ENCODE data around the gene TPSAB1. TPM values are rescaled to one million over a fixed set of nuclear protein-coding genes. Genes with fewer than 3 reads are reported as not detected.
"Not testable (repeated sequence)": the region's sequence is repeated elsewhere in the genome, so short reads cannot be mapped to it uniquely, and the experiment has no call there.

The TPSAB1 gene
- total RNA-seq, 1 experiment from 2014 or later = not detected

DNA sequence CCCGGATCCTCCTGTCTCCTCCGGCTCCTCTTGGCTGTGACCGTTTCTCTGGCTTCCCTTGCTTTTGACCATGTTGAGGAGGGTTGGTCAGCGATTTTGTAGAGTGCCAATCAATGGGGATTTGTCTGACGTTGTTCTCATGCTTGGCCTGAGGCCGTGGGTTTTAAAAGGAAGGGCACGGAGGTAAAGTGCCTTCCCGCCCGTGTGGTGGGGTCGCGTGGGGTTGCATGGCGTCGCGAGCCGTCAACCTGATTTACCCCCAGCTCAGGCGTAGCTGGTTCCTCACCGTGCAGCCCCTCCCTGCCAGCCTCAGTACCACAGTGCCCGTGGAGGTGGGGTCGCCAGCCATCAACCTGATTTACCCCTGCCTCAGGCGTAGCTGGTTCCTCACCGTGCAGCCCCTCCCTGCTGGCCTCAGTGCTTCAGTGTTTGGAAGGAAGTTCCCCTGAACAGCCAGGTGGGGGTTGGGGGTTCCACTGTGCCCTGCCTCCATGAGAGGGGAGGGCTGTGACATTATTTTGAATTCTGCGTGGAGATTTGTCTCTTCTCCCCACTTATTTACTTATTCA, 5.0 kb downstream of the TPSAB1 start:
- Histone ChIP-seq H3K36me3 (ENCODE audit: low read depth) (no peaks in the 10 kb centered on the region), H3K4me1 (replicated peaks; ENCODE audit: insufficient read depth) (no peaks in the 10 kb centered on the region), H3K4me3 (no peak overlapping the region), H3K79me2 (ENCODE audit: low read depth) (no peaks in the 10 kb centered on the region), H3K27me3 (ENCODE audit: insufficient read depth, low read depth) (peaks cover 8% of the 10 kb centered on the region; the same call in 1 of the 2 replicates), H4K20me1 (ENCODE audit: insufficient read depth) (no peaks in the 10 kb centered on the region; the same call in 1 of the 2 replicates), H3K9me2 (ENCODE audit: insufficient read depth) (no peaks in the 10 kb centered on the region), H3F3A (ENCODE audit: insufficient read depth, low read depth) (peaks cover 6% of the 10 kb centered on the region; the same call in 1 of the 2 replicates), H3K27ac (no peak overlapping the region), H2AFZ (no peak overlapping the region), H3K4me2 (no peak overlapping the region), H3K9me3 (ENCODE audit: insufficient read depth, low read depth) (no peaks in the 10 kb centered on the region)
- no peak for DNase-seq
- TF ChIP-seq EZH2 (IDR thresholded peaks at IDR 0.05; ENCODE audit: low read depth) = no peak
- TF ChIP-seq, protein P1, sequence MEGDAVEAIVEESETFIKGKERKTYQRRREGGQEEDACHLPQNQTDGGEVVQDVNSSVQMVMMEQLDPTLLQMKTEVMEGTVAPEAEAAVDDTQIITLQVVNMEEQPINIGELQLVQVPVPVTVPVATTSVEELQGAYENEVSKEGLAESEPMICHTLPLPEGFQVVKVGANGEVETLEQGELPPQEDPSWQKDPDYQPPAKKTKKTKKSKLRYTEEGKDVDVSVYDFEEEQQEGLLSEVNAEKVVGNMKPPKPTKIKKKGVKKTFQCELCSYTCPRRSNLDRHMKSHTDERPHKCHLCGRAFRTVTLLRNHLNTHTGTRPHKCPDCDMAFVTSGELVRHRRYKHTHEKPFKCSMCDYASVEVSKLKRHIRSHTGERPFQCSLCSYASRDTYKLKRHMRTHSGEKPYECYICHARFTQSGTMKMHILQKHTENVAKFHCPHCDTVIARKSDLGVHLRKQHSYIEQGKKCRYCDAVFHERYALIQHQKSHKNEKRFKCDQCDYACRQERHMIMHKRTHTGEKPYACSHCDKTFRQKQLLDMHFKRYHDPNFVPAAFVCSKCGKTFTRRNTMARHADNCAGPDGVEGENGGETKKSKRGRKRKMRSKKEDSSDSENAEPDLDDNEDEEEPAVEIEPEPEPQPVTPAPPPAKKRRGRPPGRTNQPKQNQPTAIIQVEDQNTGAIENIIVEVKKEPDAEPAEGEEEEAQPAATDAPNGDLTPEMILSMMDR (conservative IDR thresholded peaks at IDR 0.05) = no peak
- BruUV-seq (replicated peaks) = no TSS peak
- POLR2A ChIA-PET (ENCODE audit: unreplicated experiment) = no interaction called here
- intact Hi-C loops (cut with micrococcal nuclease; ENCODE audit: unreplicated experiment) = no loop called here
- CTCF ChIA-PET = no interaction called here

DNA sequence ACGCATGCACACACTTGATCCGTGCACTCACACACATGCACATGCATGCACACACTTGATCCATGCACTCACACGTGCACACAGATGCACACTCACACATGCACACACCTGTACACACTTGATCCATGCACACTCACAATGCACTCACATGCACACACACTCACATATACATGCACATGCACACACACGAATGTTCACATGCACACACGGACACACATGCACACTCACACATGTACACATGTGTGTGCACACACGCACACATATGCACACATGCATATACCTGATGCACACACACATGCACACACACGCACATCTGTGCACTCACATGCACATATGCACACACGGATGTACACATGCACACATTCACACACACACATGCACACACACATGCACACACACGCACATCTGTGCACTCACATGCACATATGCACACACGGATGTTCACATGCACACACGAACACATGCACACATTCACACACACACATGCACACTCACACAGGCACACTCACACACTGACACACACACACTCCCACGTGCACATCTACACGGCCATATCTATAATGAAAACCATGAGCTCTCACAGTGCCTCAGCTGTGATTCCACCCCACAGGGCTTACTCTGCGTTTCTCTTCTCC, 7.5 kb downstream of the TPSAB1 start:
- H3F3A ChIP-seq (ENCODE audit: insufficient read depth, low read depth); H3K4me3 ChIP-seq; H3K79me2 ChIP-seq (ENCODE audit: low read depth); H3K27ac ChIP-seq; POLR2A ChIA-PET (ENCODE audit: unreplicated experiment); H2AFZ ChIP-seq; CTCF ChIA-PET; H3K4me2 ChIP-seq; H3K36me3 ChIP-seq (ENCODE audit: low read depth); H4K20me1 ChIP-seq (ENCODE audit: insufficient read depth); BruUV-seq (replicated peaks); intact Hi-C loops (cut with micrococcal nuclease; ENCODE audit: unreplicated experiment); DNase-seq; H3K9me2 ChIP-seq (ENCODE audit: insufficient read depth); H3K4me1 ChIP-seq (replicated peaks; ENCODE audit: insufficient read depth); H3K27me3 ChIP-seq (ENCODE audit: insufficient read depth, low read depth); H3K9me3 ChIP-seq (ENCODE audit: insufficient read depth, low read depth): not testable (repeated sequence)

DNA sequence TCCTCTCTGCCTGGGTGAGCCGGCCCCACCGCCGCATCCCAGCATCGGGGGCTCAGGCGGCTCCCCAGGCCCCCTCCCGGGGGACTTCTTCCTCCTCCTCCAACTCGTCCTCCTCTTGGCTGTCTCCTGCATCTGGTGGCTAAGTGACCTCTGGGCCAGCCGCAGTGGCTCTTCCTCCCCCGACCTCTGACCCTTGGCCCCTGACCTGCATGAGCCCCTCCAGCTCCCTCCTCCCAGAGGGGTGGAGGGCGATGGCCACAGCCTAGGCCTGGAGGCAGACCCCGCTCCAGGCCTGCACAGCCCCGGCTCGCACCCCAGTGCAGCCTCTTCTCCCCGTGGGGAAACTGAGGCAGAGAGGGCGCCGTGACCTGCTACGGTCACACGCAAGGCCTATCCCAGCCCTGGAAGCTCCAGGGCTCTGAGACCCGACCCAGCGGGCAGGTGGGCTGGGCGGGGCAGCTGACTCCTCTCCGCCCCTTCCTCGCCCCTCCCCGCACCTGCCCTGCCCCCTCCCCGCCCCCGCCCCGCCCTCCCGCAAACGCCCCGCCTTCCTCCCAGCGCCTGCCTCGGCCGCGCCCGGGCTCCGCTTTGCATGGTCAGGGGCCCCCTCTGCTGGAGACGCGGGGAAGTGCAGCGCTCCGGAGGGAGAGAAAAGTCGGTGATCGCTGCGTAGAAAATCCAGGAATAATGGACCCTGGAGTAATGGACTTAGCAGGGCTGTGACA, 8.7 kb downstream of the TPSAB1 start:
- H4K20me1 ChIP-seq (ENCODE audit: insufficient read depth); BruUV-seq (replicated peaks); H3K36me3 ChIP-seq (ENCODE audit: low read depth); intact Hi-C loops (cut with micrococcal nuclease; ENCODE audit: unreplicated experiment); H3K9me3 ChIP-seq (ENCODE audit: insufficient read depth, low read depth); H3K4me2 ChIP-seq; H3K79me2 ChIP-seq (ENCODE audit: low read depth); H2AFZ ChIP-seq; H3K4me3 ChIP-seq; H3K9me2 ChIP-seq (ENCODE audit: insufficient read depth); H3K4me1 ChIP-seq (replicated peaks; ENCODE audit: insufficient read depth); POLR2A ChIA-PET (ENCODE audit: unreplicated experiment); H3K27me3 ChIP-seq (ENCODE audit: insufficient read depth, low read depth); H3K27ac ChIP-seq; H3F3A ChIP-seq (ENCODE audit: insufficient read depth, low read depth); CTCF ChIA-PET; DNase-seq: not testable (repeated sequence)

DNA sequence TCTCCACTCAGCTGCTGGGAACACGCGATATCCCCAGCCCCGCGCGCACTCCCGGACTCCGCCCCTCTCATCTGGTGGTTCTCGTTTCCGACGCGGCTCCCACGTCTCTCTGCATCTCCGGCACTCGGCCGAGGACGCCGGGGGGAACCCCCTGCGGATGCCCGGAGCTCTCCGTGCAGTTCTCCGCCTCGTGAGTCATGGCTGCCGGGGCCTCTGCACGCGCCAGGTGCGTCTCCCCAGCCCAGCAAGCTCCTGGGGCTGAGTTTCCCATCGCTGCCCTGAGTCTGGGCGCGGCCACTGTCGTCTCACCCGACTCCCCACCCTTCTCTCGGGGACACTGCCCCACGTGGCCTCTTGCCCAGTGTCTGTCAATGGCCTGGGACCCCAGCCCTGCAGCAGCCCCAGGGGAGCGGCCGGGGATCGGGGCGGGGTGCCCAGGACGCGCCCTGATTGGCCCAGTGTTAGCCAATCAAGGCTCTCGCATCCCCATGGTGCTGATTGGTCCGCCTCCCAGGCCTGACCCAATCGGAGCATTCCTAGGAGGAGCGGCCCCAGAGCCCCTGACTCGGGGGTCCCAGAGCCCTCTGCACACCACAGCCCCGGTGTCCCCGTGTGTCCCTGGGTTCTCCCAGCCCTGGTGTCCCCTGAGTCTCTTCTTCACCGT, 13.3 kb downstream of the TPSAB1 start:
- H3K4me2 ChIP-seq; intact Hi-C loops (cut with micrococcal nuclease; ENCODE audit: unreplicated experiment); H3K79me2 ChIP-seq (ENCODE audit: low read depth); H3K9me2 ChIP-seq (ENCODE audit: insufficient read depth); DNase-seq; H2AFZ ChIP-seq; H3K36me3 ChIP-seq (ENCODE audit: low read depth); H3F3A ChIP-seq (ENCODE audit: insufficient read depth, low read depth); H3K27me3 ChIP-seq (ENCODE audit: insufficient read depth, low read depth); H3K9me3 ChIP-seq (ENCODE audit: insufficient read depth, low read depth); H3K4me3 ChIP-seq; H3K27ac ChIP-seq; H4K20me1 ChIP-seq (ENCODE audit: insufficient read depth); CTCF ChIA-PET; BruUV-seq (replicated peaks); H3K4me1 ChIP-seq (replicated peaks; ENCODE audit: insufficient read depth): not testable (repeated sequence)
- POLR2A ChIA-PET (ENCODE audit: unreplicated experiment) = interaction anchor here (0.7 kb wide), 1 partner anchor 56 kb away, joined by 4 read pairs; the partner anchor contains the start of gene UBE2I

DNA sequence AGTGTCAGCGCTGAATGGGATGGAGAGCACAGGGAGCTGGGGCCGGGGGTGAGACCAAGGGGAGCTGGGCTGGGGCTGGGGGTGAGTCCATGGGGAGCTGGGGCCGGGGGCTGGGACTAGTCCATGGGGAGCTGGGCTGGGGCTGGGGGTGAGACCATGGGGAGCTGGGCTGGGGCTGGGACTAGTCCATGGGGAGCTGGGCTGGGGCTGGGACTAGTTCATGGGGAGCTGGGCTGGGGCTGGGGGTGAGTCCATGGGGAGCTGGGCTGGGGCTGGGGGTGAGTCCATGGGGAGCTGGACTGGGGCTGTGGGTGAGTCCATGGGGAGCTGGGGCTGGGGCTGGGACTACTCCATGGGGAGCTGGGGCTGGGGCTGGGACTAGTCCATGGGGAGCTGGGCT, 14.3 kb downstream of the TPSAB1 start:
- DNase-seq; H3K4me1 ChIP-seq (replicated peaks; ENCODE audit: insufficient read depth); H3K27ac ChIP-seq; H3K9me2 ChIP-seq (ENCODE audit: insufficient read depth); BruUV-seq (replicated peaks); H4K20me1 ChIP-seq (ENCODE audit: insufficient read depth); H2AFZ ChIP-seq; H3K4me2 ChIP-seq; H3F3A ChIP-seq (ENCODE audit: insufficient read depth, low read depth); intact Hi-C loops (cut with micrococcal nuclease; ENCODE audit: unreplicated experiment); H3K79me2 ChIP-seq (ENCODE audit: low read depth); H3K9me3 ChIP-seq (ENCODE audit: insufficient read depth, low read depth); H3K4me3 ChIP-seq; H3K36me3 ChIP-seq (ENCODE audit: low read depth); CTCF ChIA-PET: not testable (repeated sequence)
- POLR2A ChIA-PET (ENCODE audit: unreplicated experiment) = interaction anchor here (0.6 kb wide), 1 partner anchor 85 kb away, joined by 9 read pairs; no protein-coding TSS in a partner anchor
- H3K27me3 ChIP-seq (ENCODE audit: insufficient read depth, low read depth) = peaks cover 10% of the 10 kb centered on the region

DNA sequence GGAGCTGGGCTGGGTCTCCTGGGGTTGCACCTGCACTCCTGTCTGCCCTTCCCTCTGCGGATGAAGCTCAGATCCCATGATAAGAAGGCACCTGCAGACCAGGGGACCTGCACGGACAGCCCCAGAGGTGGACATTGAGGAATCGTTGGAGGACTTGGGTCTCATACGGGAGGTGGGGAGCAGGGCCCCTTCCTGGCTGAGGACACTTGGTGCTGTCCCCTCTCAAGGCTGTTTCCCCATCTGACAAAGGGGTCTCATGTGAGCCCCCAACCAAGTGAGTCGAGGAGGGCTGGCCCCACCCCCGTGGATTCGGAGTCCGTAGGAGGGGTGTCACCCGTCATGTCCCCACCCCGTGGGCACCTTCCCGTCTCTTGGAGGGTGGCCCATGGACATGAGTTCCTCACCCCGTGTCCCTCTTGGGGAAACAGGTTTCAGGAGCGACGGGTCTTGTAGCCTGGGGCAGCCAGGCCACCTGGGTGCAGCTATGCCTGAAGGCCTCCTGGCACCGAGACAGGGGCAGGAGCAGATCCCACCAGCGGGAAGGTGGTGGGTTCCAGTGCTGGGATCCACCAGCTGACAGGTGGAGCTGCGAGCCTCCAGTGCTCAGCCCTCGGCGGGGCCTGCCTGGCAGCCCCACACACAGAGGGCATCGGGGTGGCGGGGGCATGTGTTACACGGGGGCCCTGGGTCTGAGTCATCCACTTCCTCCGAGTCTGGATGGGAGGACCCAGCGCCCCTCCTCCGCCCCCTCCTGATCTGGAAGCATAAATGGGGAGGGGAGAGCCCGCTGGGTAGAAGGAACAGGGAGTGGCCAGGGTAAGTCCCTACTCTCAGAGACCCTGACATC, 15.0 kb downstream of the TPSAB1 start, which contains the start of gene TPSD1:
Gene TPSD1 (plus strand): TSS at position 794 of the 847 bp plus-strand sequence. CDS start 212 bp downstream, outside the sequence.
- CTCF ChIA-PET; H2AFZ ChIP-seq; H4K20me1 ChIP-seq (ENCODE audit: insufficient read depth); H3K4me3 ChIP-seq; H3K36me3 ChIP-seq (ENCODE audit: low read depth); DNase-seq; H3F3A ChIP-seq (ENCODE audit: insufficient read depth, low read depth); H3K4me1 ChIP-seq (replicated peaks; ENCODE audit: insufficient read depth); H3K4me2 ChIP-seq; H3K27ac ChIP-seq; H3K9me2 ChIP-seq (ENCODE audit: insufficient read depth); H3K79me2 ChIP-seq (ENCODE audit: low read depth); BruUV-seq (replicated peaks); H3K9me3 ChIP-seq (ENCODE audit: insufficient read depth, low read depth); intact Hi-C loops (cut with micrococcal nuclease; ENCODE audit: unreplicated experiment): not testable (repeated sequence)
- peaks cover 17% of the 10 kb centered on the region for H3K27me3 ChIP-seq (ENCODE audit: insufficient read depth, low read depth)
- POLR2A ChIA-PET (ENCODE audit: unreplicated experiment) = interaction anchor here (0.6 kb wide), 1 partner anchor 86 kb away, joined by 9 read pairs; no protein-coding TSS in a partner anchor

All from PC-9 (cell line).